Hepatocyte (in vitro differentiated cells): ENCODE results near the gene IP6K3. TPM values are rescaled to one million over a fixed set of nuclear protein-coding genes. Genes with fewer than 3 reads are reported as not detected.

ENCODE experiments used
- DNase-seq: peaks from one replicate; pipeline ENCODE4 v3.0.0-alpha.2; 2016; ENCODE audit warnings: low spot score
- H2AFZ ChIP-seq: fragments of 200-600 bp; sonication (generic); 2 replicates; pipeline ENCODE4 v1.6.0; 2016; ENCODE audit warnings: antibody characterized with exemption, mild to moderate bottlenecking
- H3K27ac ChIP-seq: fragments of 200-600 bp; sonication (generic); 2 replicates; pipeline ENCODE4 v1.5.1; 2016; ENCODE audit warnings: mild to moderate bottlenecking
- H3K27me3 ChIP-seq: fragments of 200-600 bp; sonication (generic); 2 replicates; pipeline ENCODE4 v1.6.1; 2016
- H3K36me3 ChIP-seq: fragments of 200-600 bp; sonication (generic); replicated peaks from 2 replicates; pipeline ENCODE4 v1.5.1; 2016; ENCODE audit warnings: low read depth; ENCODE audit not compliant: insufficient read depth
- H3K4me1 ChIP-seq: fragments of 200-600 bp; sonication (generic); 2 replicates; pipeline ENCODE4 v1.5.1; 2016; ENCODE audit warnings: mild to moderate bottlenecking, moderate library complexity; ENCODE audit not compliant: insufficient read depth
- H3K4me2 ChIP-seq: fragments of 200-600 bp; sonication (generic); 2 replicates; pipeline ENCODE4 v1.6.0; 2016
- H3K4me3 ChIP-seq: fragments of 200-600 bp; sonication (generic); 2 replicates; pipeline ENCODE4 v1.5.1; 2016; ENCODE audit warnings: mild to moderate bottlenecking
- H3K79me2 ChIP-seq: fragments of 200-600 bp; sonication (generic); 2 replicates; pipeline ENCODE4 v1.6.0; 2017; ENCODE audit warnings: mild to moderate bottlenecking
- H3K9me2 ChIP-seq: fragments of 200-600 bp; sonication (generic); replicated peaks from 2 replicates; pipeline ENCODE4 v1.6.0; 2017; ENCODE audit warnings: mild to moderate bottlenecking; ENCODE audit not compliant: insufficient read depth
- H3K9me3 ChIP-seq: fragments of 200-600 bp; sonication (generic); 2 replicates; pipeline ENCODE4 v1.5.1; 2016; ENCODE audit warnings: low read depth, mild to moderate bottlenecking
- H4K20me1 ChIP-seq: fragments of 200-600 bp; sonication (generic); 2 replicates; pipeline ENCODE4 v1.6.0; 2016; ENCODE audit warnings: mild to moderate bottlenecking; ENCODE audit not compliant: insufficient read depth, poor library complexity, severe bottlenecking
- EZH2 ChIP-seq: fragments of 200-600 bp; sonication (generic); IDR thresholded peaks from 2 replicates; pipeline ENCODE4 v1.6.1; 2016; ENCODE audit warnings: antibody characterized with exemption, mild to moderate bottlenecking, borderline replicate concordance
- EZH2phosphoT487 ChIP-seq: fragments of 200-600 bp; sonication (generic); IDR thresholded peaks from one replicate; pipeline ENCODE4 v1.6.1; 2018; ENCODE audit warnings: antibody characterized with exemption, mild to moderate bottlenecking, low read depth, moderate library complexity; ENCODE audit not compliant: unreplicated experiment, severe bottlenecking
- WGBS: methylation state at CpG from one replicate; pipeline ENCODE4 v1.1.6; 2016; ENCODE audit warnings: low lambda C conversion rate; ENCODE audit errors: missing lambda C conversion rate; 5-methylcytosine and 5-hydroxymethylcytosine counted together
- polyA plus RNA-seq: library from polyadenylated mRNA; unstranded; fragments of >200 nt; fragmentation: Nextera tagmentation; extraction: Ambion mirVana; gene quantifications from 2 replicates; pipeline ENCODE4 v1.2.1, GENCODE V29; 2016
- total RNA-seq: library from RNA; depleted of rRNA; stranded (reverse); fragments of >200 nt; gene quantifications from 2 replicates; pipeline ENCODE4 v1.2.3, GENCODE V29; 2014
- TF ChIP-seq, protein P1 (sequence below): fragments of 200-600 bp; sonication (generic); IDR thresholded peaks from 2 replicates; pipeline ENCODE4 v1.5.1; 2016; ENCODE audit warnings: antibody characterized with exemption, mild to moderate bottlenecking; ENCODE audit not compliant: poor library complexity

The IP6K3 gene
- total and polyA plus RNA-seq, 2 experiments from 2014 or later: 9.5 to 25.3 TPM

DNA sequence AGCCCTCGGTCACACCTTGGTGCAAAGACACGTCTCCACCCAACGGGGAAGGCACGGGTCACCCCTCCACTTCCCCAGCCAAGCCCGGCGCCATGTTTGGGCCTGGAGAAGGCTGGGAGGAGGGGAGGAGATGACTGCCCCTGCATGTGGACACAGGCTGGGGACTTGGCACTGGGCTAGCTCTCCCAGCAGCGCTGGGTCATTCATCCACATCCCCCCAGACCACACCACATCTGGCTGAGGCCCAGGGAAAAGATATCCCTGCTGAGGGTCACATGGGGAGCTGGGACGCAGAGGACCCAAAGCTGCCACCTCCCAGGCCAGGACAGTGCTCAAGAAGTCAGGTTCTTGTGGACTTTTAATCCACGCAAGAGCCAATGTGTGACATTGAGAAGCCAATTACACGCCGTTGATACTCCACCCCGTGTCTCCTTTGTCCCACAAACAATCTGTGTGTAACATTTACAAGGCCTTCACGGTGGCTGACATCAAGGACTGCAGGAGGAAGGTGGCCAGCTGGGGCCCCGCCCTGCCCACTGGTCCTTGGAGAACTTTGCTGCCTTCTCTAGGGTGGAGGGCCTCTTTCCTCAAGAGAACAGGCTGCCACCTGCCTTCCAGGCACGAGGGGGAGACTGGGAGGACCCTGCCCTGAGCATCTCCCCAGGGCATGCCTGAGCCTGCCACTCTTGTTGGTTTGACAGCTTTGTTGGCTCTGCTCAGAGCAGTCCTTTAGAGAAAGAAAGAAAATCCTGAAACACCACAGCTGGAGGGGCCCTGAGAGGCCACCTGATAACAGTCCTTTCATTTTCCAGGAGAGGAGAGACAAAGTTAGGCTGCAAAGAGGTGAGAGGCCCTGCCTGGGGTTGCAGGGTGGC is 5.3 kb upstream of the IP6K3 start:
- no peak overlapping the region for H2AFZ ChIP-seq
- peak; percentile 47 for DNase-seq
- H3K27me3 ChIP-seq: no peaks in the 10 kb centered on the region
- no peaks in the 10 kb centered on the region for H3K9me2 ChIP-seq
- no peaks in the 10 kb centered on the region for H4K20me1 ChIP-seq
- H3K4me2 ChIP-seq: no peak overlapping the region
- no peaks in the 10 kb centered on the region for H3K9me3 ChIP-seq
- TF ChIP-seq, protein P1, sequence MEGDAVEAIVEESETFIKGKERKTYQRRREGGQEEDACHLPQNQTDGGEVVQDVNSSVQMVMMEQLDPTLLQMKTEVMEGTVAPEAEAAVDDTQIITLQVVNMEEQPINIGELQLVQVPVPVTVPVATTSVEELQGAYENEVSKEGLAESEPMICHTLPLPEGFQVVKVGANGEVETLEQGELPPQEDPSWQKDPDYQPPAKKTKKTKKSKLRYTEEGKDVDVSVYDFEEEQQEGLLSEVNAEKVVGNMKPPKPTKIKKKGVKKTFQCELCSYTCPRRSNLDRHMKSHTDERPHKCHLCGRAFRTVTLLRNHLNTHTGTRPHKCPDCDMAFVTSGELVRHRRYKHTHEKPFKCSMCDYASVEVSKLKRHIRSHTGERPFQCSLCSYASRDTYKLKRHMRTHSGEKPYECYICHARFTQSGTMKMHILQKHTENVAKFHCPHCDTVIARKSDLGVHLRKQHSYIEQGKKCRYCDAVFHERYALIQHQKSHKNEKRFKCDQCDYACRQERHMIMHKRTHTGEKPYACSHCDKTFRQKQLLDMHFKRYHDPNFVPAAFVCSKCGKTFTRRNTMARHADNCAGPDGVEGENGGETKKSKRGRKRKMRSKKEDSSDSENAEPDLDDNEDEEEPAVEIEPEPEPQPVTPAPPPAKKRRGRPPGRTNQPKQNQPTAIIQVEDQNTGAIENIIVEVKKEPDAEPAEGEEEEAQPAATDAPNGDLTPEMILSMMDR: no peak
- TF ChIP-seq EZH2phosphoT487: no peak
- no peak for TF ChIP-seq EZH2
- H3K4me3 ChIP-seq: no peak overlapping the region
- H3K79me2 ChIP-seq: no peaks in the 10 kb centered on the region
- H3K36me3 ChIP-seq: no peaks in the 10 kb centered on the region
- WGBS: 76% methylated on average over 15 of the region's 15 CpGs
- H3K4me1 ChIP-seq: peaks cover 24% of the 10 kb centered on the region
- peak overlapping the region; percentile 62 for H3K27ac ChIP-seq

DNA sequence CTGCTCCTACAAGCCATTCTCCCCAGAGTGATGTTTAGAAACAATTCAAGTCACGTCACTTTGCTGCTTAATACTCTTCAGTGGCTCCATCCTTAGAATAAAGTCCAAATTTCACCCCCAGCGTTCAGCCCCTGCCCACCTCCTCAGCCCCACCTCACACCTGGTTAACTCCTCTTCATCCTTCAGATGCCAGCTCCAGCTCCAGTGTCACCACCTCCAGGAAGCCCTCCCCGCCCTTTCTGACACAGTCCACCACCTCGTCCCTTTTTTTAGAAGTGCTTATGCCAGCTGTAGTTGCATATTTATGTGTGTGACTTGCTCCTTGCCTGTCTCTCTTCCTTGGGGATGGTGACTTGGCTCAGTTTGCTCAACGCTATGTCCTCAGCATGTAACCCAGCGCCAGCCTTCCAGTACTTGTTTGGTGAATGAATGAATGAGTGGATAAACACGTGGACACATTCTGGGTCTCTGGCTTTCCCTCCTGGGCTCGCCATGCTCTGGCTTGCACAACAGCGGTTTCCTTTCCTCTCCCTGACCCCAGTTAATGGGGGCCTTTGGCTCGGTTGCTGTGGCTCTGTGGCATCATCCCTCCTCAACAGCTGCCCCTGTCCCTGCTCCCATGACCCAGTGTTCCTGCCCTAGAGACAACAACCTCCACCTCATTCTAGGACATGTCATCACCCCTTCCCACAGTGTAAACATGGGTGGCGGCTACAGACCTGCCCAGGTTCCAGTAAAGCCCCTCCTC is 3.7 kb upstream of the IP6K3 start:
- H3K36me3 ChIP-seq: no peaks in the 10 kb centered on the region
- no peak for DNase-seq
- H3K4me2 ChIP-seq: peak overlapping the region; percentile 17
- no peaks in the 10 kb centered on the region for H3K9me2 ChIP-seq
- TF ChIP-seq, protein P1: no peak
- TF ChIP-seq EZH2: no peak
- TF ChIP-seq EZH2phosphoT487: no peak
- no peaks in the 10 kb centered on the region for H4K20me1 ChIP-seq
- no peaks in the 10 kb centered on the region for H3K79me2 ChIP-seq
- H2AFZ ChIP-seq: no peak overlapping the region
- peaks cover 40% of the 10 kb centered on the region for H3K4me1 ChIP-seq
- 72% methylated on average over 11 of the region's 11 CpGs for WGBS
- no peak overlapping the region for H3K4me3 ChIP-seq
- no peaks in the 10 kb centered on the region for H3K9me3 ChIP-seq
- H3K27me3 ChIP-seq: no peaks in the 10 kb centered on the region
- no peak overlapping the region for H3K27ac ChIP-seq

DNA sequence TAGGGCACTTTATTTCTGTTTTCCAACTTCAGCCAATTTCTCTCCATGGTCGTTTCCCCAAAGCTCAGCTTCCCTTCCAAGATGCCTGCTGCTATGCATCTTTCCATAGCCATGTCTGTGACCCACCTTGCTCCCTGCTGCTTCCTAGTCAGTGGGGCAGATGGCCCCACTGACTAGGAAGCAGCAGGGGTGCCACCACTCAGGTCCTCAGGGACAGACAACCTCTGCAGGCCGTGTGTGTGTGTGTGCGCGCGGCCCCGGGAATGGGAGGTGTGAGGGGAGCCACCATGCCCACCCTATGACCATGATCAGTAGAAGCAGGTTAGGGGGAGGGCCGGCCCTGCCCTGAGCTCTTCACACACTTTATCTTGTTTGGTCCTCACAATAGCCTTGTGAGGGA is 2.7 kb upstream of the IP6K3 start:
- H3K27me3 ChIP-seq: no peaks in the 10 kb centered on the region
- no peak for DNase-seq
- no peak overlapping the region for H3K4me2 ChIP-seq
- no peak overlapping the region for H3K27ac ChIP-seq
- H3K4me3 ChIP-seq: no peak overlapping the region
- H2AFZ ChIP-seq: no peak overlapping the region
- no peaks in the 10 kb centered on the region for H3K9me2 ChIP-seq
- H3K36me3 ChIP-seq: no peaks in the 10 kb centered on the region
- H3K9me3 ChIP-seq: no peaks in the 10 kb centered on the region
- no peaks in the 10 kb centered on the region for H3K79me2 ChIP-seq
- H3K4me1 ChIP-seq: peaks cover 50% of the 10 kb centered on the region
- TF ChIP-seq, protein P1: no peak
- no peak for TF ChIP-seq EZH2
- TF ChIP-seq EZH2phosphoT487: no peak
- WGBS: 75% methylated on average over 7 of the region's 7 CpGs
- no peaks in the 10 kb centered on the region for H4K20me1 ChIP-seq
